Loucy (cell line): ENCODE data around the gene FLT1.

Experiments
- EZH2phosphoT487 ChIP-seq: fragments of 200-600 bp; IDR thresholded peaks from 2 replicates; pipeline ENCODE4 v1.6.1; 2018; ENCODE audit warnings: antibody characterized with exemption, mild to moderate bottlenecking, moderate library complexity, borderline replicate concordance
- TF ChIP-seq, protein P1 (sequence below): fragments of 200-600 bp; sonication (generic); conservative IDR thresholded peaks from 2 replicates; pipeline ENCODE4 v1.5.1; 2014; ENCODE audit warnings: mild to moderate bottlenecking, antibody characterized with exemption, low read length

DNA sequence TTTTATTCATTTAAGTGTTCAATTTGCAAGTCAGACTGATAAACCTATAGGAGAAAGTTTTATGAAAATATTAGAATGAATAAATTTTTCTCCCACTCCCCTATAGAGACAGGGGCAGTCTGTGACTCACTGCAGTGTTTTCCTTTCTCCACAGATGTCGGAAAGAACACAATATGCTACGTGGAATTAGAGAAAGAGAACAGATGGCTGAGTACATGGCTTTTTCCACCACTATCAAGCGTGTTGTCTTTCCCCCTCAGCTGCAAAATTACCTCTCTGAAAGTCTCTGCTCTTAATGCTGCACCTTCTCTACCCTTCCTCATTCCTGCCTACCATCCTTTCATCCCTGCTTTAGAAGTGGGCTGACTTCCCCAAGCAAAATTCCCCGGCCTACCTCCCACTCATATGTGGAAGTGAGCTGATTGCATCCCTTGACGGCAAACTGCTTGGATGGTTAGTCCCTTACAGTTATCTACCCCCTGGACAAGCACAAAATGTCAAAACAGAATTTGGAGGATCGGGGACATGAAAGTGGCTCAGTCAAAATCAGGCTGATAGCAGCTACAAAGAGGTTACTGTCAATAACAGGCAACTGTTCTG is 30.0 kb downstream of the FLT1 start:
- TF ChIP-seq, protein P1, sequence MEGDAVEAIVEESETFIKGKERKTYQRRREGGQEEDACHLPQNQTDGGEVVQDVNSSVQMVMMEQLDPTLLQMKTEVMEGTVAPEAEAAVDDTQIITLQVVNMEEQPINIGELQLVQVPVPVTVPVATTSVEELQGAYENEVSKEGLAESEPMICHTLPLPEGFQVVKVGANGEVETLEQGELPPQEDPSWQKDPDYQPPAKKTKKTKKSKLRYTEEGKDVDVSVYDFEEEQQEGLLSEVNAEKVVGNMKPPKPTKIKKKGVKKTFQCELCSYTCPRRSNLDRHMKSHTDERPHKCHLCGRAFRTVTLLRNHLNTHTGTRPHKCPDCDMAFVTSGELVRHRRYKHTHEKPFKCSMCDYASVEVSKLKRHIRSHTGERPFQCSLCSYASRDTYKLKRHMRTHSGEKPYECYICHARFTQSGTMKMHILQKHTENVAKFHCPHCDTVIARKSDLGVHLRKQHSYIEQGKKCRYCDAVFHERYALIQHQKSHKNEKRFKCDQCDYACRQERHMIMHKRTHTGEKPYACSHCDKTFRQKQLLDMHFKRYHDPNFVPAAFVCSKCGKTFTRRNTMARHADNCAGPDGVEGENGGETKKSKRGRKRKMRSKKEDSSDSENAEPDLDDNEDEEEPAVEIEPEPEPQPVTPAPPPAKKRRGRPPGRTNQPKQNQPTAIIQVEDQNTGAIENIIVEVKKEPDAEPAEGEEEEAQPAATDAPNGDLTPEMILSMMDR, result no peak
- TF ChIP-seq EZH2phosphoT487, result no peak
